Inflammatory macrophage treated with lipopolysaccharide for 1 hour (primary cell): ENCODE data around the gene UBE3D.
"Not testable (repeated sequence)": the region's sequence is repeated elsewhere in the genome, so short reads cannot be mapped to it uniquely, and the experiment has no call there.

Experiments used
- DNase-seq, 2 donors: peaks; one replicate each; pipeline ENCODE4 v3.0.0-alpha.2; 2020 to 2022

UBE3D gene

DNA sequence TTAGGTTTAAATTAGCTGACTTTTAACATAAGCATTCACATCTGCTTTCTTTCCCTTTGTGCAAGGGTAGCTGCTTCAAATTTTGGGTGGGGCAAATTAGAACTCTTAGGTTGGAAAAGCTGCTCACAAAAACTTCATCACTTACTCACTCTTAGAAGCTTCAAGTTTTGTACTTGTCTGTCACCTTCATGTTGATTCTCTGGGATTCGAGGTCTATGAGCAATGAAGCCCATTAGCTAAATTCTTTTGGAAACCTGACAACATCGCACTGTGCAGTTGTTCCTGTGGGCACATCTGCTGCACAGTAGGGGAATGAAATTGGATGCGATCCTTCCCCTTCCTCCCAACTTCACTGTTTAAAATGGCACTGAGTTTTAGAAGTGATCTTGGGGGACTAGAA is 156.1 kb downstream of the UBE3D start:
- no peak for DNase-seq

DNA sequence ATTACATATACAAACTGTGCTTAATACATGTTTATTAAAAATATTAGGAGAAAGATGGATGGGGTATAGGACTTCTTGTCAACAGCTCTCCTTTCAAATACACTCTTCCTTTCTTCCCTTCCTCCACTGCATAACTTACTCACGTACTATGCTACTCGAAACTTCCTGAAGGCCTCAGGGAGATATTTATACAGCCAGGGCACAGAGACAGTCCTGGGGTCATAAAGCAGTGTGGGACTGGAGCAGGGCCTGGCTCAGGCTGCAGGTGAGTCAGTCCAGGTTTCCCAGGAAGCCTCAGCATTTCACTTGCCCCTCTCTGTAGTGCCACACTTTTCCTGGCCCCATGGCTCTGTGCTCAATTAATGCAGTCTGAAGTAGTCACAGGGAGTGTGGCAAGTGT is 157.0 kb downstream of the UBE3D start:
- no peak for DNase-seq

DNA sequence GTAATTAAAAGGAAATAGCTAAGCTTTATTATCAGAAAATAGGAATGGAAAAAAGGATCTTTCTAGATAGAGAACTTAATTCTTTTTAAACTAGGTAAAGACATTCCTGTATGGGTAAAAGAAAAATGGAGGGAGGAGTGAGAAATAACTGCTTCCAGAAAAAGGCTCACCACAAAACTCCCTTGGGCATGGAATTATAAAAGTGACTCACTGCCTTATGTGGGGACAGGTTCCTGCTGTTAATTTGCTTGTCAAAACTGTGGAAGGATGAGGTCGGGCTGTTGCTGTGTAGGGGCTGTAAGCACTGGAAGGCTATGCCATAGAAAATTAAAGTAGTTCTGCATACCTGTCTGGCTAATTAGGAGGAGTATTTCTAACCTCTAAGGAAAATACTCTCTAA is 158.7 kb downstream of the UBE3D start:
- no peak for DNase-seq

DNA sequence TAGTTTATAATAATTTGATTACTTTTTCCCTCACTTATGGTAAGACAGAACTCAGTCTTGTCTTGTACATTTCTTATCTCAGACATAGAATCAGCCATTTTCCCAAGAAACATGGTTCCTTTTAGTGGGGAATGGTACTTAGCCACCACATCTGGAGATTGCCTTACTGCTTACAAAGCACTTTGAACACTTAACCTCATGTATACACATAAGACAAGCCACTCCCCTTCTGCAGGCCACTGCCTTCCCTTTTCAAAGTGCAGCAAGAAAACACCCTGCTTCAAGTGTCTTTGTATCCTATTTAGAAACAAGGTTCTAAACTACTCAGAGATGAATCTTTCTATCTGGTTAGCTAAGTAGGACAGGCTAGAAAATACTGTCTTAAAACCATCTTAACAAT is 159.2 kb downstream of the UBE3D start:
- DNase-seq = no peak

DNA sequence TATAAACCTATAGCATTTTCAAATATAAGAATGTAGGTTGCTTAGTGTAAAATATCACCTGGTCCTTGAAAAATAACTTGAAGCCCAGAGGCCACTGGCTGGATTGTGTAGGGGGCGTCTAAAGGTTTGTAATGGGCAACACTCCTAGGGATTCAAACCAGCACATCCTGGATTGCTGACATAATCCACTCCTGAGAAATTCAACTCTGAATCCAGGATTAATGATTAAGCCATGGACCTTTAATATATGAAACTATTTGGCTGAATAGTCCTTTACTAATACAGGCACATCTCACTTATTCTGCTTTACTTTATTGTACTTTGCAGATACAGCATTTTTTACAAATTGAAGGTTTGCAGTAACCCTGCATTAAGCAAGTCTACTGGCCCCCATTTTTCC is 160.8 kb downstream of the UBE3D start:
- no peak for DNase-seq

DNA sequence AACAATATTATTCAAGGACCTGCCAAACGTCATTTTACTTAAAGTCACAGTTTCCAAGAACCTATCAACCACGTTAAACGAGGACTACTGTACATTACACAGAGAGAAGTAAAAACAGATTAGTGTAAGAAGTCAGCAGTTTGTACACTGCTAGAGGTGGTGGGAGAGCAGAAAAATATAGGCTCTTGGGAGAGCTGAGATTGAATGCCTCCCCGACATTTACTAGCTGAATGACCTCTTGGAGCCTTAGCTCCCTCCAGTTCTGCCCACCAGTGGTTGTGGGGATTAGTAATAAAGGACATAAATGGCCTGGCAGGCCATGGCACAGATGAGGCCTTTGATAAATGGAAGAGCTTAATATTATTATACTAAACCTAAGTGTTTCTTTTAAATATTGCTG is 161.4 kb downstream of the UBE3D start:
- no peak for DNase-seq

DNA sequence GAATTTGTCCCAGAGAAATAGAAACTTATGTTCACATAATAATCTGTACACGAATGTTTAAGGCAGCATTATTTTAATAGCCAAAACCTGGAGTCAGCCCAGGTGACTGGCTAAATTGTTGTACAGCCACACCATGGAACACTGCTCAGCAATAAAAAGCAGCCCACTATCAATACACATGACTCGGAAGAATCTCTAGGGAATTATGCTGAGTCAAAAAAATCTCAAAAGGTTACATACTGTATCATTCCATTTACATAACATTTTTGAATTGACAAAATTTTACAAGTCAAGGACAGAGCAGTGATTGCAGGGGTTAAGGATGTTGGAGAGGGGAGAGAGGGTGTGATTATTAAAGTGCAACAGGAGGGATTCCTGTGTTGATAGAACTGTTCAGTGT is 163.4 kb downstream of the UBE3D start:
- no peak for DNase-seq

DNA sequence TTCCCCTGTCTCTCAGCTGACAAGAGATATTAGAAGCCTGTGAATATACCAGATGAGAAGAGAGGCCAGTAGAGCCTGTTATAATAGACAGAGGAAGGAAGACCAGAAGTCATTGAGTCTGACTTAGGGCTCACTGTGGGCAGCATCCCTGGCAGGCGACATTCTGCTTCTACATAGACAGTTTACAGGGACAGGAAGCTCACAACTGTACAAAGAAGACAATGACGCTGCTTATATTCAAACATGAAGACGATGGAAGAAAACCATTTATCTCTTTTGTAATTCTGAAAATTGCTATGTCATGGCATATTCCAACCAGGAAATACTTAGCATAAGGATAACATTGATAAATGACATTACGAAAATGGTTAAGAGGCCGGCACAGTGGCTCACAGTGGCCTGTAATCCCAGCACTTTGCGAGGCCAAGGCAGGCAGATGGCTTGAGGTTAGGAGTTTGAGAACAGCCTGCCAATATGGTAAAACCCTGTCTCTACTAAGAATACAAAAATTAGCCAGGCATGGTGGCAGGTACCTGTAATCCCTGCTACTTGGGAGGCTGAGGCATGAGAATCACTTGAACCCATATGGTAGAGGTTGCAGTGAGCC is 170.9 kb downstream of the UBE3D start:
- no peak for DNase-seq

DNA sequence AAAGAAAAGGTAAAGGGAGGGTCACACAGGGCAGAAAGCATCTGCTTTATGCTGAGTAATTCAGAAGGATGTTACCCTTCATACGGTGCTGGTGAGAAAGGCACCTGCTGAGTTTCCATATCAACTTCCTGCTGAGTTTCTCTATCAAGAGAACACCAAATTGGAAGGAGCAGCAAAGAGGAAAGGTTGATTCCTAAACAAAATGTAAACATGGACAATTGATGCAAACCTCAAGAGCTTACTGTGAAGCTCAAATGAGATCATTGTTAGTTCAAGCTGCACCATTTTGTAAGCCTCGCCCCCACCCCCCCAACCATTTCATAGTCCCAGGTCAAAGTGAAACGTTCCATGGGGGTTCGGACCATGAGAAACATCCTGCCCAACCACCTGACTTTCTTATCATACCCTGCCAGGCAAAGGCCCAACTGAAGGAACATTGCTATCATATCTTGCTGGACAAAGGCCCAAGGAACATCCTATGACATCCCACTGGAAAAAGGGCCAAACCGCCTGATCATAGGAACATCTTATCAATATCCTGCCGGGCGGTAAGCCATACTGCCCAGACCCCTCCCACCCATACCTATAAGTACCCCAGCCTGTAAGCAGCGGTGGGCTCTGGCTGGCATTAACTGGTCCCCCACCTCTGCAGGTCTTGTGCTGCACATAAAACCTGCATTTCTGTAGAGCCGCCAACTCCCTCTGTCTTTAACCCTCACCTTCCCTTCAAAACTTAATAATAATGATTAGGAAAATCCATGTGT is 171.6 kb downstream of the UBE3D start:
- no peak for DNase-seq

DNA sequence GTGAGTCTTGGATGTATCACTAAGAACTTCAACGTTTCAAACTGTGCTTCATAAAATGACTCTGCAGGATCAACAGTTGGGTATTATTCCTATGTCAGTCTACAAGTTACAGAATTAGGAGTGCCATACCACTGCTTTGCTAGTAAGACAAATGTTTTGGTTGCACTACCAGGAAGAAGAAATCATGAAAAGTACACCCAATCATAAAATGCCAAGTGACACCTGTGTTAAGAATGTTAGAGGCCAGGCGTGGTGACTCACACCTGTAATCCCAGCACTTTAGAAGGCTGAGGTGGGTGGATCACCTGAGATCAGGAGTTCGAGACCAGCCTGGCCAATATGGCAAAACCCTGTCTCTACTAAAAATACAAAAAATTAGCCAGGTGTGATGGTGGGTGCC is 174.1 kb downstream of the UBE3D start:
- not testable (repeated sequence) for DNase-seq

DNA sequence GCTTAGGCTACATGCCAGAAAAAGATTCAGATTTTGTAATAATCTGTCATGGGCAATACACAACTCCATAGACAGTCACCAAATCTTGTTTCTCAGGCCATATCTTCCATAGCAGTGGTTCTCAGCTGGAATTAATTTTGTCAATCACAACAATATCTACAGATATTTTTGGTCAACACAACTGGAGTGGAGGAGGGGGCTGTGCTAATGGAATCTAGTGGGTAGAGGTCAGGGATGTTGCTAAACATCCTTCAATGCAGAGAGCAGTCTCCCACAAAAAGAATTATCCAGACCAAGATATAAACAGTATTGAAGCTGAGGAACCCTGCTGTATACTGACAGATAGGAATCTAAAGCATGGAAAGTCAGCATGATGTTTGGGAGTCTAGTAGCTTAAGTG is 174.6 kb downstream of the UBE3D start:
- DNase-seq = no peak

DNA sequence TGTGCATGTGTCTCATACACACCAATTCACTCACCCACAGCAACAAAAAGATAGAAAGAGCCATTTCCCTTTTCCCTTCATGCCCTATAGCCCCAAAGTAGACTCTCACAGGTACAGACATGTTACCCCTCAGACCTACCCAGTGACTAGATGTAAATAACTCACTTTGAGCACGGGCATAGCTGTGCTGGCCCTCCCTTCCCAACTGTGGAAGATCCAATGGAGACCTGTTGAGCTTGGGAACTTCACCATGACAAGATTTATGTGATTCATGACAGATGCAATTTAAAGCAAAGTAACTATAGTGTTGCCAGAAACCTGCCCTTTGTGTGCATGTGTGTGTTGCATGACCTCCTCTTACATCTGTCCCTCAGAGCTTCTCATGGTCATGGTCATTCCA is 175.4 kb downstream of the UBE3D start:
- DNase-seq = no peak

DNA sequence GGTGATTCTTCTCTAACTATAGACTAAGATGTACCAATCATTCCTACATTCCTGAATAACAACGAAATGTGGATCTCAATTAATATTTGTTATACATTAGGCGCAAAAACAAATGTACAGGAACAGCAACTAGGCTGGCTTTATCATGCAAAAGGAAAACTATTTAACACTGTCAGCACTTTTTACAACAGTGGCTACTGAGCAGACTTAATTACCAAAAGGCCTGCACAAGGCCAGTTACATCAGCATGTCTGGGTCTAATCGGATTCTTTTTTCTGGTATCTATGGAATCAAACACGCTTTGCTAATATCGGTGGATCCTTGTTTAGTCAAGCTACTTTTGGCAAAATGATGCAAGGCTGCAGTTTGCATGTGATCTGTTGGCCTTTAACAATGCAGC is 176.5 kb downstream of the UBE3D start:
- DNase-seq = no peak

DNA sequence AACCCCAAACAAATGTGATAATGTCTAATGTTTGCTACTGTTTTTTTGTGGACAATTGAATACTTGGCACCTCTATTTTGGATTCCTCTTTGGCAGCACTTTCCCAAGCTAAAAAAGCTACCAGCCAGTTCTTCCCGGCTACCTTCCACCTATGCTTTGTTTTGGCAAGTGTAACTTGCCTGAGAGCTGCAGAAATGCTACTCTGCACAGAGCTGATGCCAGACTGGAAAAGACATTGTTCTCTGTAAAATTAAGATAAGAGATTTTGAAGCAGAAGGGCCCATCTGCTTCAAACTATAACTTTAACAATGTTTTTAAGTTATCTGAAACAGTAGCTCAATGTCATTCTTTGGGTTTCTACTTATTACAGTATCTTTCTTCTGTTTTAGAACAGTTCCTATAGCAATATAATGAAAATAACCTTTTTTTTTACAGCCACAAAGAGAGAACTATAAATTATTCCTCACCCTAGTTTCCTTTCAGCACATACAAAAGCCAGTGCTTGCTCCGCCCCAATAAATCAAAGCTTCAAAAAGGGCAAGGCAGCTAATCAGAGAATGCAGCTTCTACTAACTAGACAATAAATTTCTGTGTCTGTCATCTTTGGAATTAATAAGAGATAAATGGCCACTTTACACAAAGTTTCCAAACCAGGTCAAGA is 183.1 kb downstream of the UBE3D start:
- DNase-seq = no peak

DNA sequence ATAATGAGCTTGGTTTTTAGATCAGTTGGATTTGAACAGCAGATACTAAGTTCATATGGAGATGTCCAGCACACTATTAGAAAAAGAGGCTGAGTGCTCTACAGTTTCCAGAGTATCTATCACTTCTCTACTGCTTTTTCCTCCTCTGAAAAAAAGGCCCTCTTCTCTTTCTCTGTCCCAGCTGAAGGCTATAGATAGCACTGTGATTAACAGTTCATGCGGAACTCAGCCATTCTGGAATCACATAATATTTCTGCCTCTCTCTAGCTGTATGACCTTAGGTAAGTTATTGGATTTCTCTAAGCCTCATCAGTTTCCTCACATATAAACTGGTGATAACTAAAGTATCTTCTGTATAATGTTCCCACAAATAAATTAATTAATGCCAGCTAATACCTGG is 184.1 kb downstream of the UBE3D start:
- DNase-seq = no peak

DNA sequence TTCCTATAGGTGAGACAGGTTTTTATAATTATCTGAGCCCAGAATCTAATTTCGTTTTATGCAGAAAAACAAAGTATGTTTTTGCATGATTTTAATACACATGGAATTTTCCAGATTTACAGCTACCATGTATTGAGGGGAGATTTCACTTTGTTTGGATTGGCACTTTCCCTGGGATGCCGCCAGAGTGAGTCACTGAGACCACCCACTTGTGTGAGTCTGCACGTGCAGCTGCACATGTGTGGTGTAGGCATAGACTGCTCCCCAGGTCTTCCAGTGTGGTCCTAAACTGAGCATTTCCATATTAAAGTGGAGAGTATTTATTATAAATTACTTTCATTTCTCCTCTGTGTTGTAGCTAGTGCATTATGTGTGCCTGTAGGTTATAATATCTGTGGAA is 186.8 kb downstream of the UBE3D start:
- DNase-seq = no peak

DNA sequence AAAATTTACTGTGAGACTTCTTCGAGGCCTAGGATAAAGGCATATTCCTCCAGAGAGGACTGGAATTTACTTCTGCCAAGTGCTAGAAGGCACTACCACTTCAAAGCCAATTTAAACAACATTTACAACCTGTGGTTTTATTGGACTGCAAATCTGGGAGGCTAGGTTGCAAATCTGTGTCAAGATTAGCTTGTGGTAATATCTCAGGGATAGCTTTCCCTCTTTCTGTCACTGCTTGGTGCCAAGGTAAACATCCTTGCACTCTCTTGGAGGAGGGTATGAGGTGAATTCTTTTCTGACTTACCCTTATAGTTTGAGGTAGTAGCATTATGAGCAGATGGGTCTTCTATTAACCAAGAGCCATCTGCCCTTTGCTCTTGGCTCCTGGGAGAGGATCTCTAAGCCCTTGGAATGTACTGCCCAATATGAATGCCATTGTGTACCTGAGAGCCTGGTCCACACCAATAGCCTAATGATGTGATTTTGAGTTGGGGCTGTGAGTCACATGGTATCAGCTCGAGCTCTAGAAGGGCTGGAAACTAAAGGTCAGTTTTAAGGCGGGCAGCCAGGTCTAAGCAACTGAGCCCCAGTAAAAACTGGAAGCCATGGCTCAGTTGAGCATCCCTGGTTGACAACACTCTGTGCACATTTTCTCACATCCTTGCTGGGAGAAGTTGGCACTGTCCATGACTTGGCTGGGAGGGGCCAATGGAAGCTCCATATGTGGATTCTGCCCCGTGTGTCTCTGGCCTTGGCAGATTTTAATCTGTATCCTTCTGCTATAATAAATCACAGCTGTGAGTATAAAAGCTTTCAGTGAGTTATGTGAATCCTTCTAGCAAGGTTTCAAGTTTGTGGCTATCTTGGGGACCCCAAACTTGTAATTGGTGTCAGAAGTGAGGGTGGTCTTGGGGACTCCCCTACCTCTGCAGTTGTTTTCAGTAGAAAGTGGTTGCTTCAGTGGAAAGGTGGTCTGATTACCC is 188.1 kb downstream of the UBE3D start:
- no peak for DNase-seq

DNA sequence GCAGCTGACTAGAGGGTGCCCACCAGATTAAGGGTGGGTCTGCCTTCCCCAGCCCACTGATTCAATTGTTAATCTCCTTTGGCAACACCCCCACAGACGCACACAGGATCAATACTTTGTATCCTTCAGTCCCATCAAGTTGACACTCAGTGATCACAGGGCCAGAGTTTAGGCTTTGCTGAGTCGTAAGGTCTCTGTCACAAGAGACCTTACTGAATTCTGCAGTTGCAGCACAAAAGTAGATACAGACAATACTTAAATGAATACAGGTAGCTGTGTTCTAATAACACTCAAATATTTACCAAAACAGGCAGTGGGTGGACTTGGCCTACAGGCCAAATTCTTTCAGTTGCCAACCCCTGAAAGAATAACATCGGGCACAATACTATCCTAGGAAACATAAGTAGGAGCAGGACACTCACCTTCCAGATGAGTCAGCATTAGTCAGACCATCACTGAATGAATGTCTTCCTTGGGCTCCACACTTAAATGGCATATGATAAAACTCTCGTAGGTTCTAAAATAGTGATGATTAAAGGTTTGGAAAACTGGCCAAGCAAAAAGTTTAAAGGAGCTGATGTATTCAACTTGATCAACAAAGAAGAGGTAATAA is 190.0 kb downstream of the UBE3D start:
- DNase-seq = no peak

DNA sequence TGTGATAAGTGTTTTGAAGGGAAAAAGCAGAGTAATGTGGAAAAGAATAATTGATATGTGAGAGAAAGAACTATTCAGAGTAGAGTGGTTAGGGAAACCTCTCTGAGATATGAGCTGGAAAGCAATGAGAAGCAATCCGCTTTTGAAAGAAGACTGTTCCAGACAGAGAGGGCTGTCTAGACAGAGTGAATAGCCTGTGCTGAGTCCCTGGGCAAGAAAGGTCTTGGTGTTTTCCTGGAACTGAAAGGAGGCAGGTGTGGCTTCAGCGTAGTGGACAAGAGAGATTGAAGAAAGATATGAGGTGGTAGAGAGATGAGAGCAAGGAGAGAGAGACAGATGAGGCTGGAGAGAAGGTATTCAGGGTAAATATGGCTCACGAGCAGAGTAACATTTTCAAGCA is 190.8 kb downstream of the UBE3D start:
- no peak for DNase-seq

DNA sequence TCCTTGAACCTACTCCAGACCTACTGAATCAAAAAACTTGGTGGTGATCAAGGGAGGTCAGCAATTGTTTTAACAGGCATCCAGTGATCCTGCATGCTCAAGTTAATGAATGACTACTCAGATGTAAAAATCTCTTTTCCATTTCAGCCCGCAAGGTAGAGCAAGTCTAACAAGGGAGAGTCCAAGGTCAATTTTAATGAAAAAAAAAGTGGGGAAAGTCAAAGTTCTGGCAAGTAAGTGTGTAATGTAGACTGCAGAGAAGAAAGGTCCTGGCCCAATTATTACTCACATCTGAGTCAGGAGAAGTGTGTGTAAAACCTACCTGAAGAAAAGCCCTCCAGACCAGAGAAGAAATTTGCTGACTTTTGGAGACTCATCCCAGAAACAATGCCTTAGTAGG is 193.5 kb downstream of the UBE3D start:
- DNase-seq = no peak

DNA sequence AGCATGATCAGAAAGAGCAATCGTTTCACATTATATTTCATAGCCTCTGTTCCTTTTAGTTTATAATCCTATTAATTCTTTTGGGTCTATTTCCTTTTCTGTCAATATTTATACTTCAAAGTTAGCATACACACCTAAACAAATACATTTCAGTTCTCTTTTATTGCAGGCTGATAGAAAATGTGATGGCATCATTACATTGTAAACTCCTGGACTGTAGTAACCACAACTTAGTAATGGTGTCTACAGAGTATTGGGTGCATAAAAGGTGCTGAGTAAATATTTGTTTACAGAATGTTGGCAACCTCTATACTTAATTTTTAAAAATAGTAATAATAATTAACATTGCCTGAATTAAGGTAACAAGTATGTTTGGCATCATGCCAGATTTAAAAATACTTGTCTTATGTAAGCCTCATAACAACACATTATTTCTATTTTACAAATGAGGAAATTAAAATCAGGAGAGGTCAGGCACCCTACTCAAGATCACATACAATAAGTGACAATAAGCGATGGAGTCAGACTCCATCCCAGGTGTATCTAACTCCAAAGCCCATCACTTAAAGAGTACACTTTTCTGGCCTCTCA is 195.0 kb downstream of the UBE3D start:
- DNase-seq = no peak

DNA sequence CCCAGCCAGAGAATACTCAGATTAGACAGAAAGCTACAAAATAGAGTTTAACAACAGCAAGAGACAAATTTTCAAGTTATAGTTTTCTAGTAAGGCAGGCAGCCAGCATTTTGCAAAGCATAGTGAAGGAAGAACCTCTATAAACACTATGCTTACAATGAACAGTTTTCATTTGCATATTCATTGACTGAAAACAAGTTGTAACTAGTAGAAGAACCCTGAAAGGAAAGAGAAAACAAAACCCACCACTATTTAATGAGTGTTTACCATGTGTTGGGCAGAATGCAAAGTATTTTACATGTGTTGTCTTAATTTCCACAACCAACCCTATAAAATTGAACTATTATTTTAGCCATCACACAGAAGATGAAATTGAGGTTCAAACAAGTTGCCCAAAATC is 196.1 kb downstream of the UBE3D start:
- no peak for DNase-seq
